Stimulated activated CD4-positive, alpha-beta T cell treated with anti-CD3 and anti-CD28 coated beads, Interleukin-15, amount 100 ng/mL, for 1 hour (primary cell): ENCODE results near the gene DTYMK.
A peak's percentile ranks its signal among the peaks of the same experiment; 100 is the strongest.

Experiments used
- DNase-seq, 2 donors: peaks; one replicate each; pipeline ENCODE4 v3.0.0-alpha.2; 2020; ENCODE audit warnings: low read depth in 1 of 2, low spot score in 1 of 2

DTYMK gene

DNA sequence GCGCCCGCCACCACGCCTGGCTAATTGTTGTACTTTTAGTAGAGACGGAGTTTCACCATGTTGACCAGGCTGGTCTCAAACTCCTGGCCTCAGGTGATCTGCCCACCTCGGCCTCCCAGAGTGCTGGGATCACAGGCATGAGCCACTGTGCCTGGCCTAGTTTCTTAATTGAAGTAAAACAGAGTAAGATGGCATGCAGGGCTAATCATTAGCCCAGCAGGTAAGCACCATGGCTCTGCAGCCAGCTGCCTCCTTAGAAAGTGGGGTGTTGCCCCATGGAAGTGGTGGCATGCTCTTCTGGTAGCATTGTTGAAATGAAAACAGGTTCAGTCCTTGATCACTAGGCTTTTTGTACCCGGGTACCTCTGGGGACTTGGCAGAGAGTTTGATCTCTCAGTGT, 36.7 kb downstream of the DTYMK start:
- DNase-seq: no peak

GRCh38 chr2:241649404-241649803, 37.2 kb downstream of the DTYMK start:
- no peak for DNase-seq

- no peak for DNase-seq
Observed at GRCh38 chr2:241648453-241648852, 38.2 kb downstream of the DTYMK start.

DNA sequence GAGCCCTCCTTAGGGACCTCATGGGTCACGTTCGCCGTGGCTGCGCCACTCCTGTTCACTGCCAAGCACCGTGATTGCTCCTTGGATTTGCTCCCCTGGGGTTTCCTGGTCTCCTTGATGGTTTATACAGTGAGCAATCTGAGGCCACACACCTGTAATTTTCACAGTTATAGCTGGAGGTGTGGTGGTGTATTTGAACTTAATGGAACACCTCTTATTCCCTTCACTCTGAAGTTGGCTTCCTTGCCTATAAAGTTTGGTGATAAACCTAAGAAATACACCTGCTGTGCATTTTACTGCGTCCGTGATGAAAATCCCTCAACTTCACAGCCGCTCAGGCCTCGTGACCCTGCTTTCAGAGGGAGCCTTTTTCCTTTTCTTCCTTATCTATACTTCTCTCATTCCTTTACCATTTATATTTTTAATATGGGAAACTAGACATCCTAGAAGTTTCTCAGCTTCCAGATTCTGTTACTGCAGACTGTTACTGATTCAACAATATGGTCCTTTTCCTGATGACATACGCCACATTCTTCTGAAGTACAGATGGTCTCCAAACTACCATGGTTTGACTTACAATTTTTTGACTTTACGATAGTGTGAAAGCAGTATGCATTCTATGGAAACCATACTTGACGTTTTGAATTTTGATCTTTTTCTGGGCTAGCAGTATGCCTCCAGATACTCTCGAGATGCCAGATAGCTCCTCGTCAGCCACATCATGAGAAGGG, 40.5 kb downstream of the DTYMK start:
- DNase-seq: no peak

DNA sequence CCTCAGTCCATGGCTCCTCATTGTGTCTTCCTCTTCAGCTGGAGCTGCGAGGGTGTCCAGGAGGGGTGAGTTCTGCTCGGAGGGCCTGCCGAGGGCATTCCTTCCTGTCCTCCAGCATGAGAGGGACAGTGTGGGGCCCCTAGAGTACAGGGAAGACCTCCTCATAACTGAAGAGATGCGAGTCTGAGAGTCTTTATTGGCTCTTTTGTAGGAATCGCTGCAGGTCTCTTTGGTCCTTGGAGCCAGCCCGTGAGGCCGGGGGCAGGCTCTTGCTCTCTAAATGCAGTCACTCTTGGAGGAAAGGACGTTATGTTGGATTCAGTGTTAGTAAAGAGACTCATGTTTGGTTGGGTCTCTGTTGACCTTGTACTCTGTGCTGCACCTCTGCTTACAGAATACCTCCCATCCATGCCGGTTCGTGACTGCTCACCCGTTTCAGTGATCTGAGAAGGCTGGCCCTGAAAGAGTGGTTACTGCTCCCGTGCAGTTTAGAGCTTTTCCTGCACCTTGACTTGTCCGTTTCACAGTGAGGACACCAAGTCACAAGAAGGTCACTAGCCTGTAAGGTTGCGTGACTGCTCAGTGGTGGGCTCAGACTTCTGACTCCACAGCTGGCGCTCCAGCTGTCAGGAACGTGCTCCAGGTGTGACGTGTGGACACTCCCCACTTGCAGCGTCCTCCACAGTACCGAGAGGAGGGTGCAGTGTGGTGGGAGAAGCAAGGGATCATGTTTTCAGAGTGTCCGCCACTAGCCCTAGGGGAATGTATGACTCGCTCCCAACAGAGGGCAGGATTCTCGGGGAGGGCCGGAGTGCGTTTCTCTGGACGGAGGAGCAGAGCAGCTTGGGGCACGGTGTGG, 41.3 kb downstream of the DTYMK start:
- no peak for DNase-seq

- DNase-seq: no peak
Observed at GRCh38 chr2:241641631-241642030, 45.0 kb downstream of the DTYMK start.

DNA sequence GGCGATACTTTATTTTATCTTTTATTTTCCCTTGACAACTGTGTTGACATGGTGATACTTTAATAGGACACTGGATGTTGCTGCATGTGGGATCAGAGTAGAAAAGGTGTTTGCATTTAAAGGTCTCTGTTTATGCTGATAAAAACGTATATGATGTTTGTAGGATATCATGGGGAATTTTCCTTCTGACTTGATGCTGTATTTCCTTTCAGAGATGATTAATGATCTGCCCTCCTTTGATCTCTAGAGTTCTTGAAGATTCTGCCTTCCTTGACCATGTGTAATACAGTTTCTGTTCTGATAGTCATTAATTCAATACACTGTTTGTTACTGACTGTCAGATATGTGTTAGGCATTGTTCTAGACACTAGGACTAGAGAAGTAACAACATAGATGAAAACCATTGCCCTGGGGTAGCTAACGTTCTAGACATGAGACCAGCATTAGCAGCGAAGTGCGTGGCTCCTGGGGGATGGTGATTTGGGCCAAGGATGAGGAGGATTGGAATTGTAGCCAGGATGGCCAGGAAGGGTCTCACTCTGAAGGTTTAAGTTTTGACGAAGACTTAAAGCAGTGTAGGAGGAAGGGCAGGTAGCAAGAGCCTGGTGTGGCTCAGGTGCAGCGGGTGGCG, 46.3 kb downstream of the DTYMK start:
- no peak for DNase-seq

DNA sequence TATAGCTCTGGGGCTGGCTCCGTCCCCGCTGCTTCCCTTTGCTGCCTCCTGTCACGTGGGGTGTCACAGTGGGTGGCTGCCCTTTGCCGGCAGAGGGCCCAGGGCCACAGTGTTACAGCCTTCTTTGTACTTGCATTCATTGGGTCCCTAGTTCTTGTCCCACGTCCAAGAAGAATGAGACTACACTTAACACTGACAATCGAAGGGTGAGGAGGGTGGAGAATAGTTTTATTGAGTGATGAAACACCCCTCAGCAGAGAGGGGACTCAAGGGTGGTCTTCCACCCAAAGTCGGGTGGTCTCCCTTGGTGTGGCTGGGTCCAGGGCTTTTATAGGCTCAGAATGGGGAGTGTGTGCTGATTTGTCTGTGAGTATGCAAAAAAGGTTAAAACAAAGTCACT, 47.2 kb downstream of the DTYMK start:
- DNase-seq: no peak

DNA sequence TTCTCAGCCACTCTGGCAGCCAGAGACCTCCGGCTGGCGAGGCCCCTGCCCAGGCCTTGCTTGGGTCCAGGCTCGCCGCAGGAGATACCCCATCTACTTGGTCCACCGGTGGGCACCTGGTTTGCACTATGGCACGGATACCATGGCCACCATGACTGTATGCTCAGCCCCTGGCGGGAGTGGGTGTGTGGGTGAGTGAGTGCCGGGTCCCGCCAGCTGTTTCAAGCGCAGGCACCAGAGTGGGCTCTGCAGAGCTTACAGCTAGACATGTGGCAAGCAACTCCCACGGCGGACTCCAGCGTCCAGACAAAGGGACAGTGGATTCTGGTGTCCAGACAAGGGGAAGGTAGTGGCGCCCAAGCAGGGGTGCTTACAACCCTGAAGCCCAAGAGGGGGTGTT, 47.7 kb downstream of the DTYMK start:
- no peak for DNase-seq

DNA sequence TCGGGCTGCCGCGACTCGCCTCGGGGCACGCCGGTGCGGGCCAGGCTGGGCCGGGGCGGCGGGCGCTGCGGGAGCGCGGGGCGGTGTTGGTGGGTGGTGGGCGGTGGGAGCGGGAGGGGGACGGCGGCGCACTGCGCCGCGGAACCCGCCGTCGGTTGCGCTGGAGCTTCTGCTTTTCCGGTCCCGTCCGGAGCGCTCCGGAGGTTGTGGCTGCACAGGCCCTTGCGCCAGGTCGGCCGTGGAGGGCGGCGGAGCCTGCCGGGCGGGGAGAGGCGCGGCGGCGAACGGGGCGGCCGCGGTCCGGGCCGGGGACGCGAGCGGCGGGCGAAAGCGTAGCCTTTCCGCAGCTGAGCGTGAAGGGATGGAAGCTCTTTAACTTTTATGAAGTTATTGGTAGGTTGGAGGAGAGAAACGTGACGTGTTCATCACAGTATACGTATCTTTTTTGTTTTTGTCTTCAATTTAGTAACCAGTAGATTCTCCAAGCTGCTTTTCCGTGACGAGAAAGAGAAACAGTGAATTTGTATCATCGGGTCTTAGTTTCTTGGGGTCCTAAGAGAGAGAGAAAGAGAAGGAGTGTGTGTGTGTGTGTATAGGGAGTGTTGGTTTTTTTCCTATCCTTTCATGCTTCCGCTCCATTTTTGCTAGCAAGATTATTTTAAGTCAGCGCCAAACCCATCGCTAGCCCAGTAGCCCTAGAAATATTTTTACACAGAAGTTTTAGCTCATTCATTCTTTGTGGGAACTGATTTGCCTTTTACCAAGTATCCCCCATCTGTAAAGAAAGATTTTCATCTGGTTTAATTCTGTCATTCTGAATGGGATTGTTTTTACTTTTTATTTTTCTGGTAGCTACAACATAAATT, 48.6 kb downstream of the DTYMK start:
- DNase-seq: no peak

GRCh38 chr2:241637018-241637794, 49.4 kb downstream of the DTYMK start, which contains the start of the genes ATG4B and THAP4:
Gene ATG4B, plus strand, starts transcription at chr2:241637693. Its CDS starts 22 bp downstream, at chr2:241637715.
Gene THAP4, minus strand, starts transcription at chr2:241637158. Its CDS starts 141 bp downstream, at chr2:241637017.
- peak; percentile 59 to 66 for DNase-seq

GRCh38 chr2:241636182-241637017, 50.2 kb downstream of the DTYMK start:
- DNase-seq: peak in 1 of 2 donors; percentile 20

- no peak for DNase-seq
Observed at GRCh38 chr2:241635756-241636155, 50.9 kb downstream of the DTYMK start.

DNA sequence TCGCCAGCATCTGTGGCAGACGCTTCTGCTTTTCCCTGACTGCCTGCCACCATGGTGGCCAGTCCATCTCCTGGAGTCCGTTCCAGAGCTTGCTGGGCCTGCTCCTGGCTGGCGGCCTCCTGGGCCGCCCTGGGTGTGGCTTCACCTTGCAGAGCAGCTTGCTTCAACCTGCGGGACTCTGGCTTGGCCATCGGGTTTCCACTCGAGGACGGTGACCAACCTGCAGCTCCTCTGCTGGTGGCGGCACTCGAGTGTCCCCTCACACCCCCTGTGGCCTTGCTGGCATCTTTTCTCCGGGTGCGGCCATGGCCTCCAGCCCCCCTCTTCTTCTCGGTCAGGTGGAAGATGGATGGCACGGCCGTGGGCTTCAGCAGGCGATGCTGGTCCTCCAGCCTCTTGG, 53.1 kb downstream of the DTYMK start:
- no peak for DNase-seq

DNA sequence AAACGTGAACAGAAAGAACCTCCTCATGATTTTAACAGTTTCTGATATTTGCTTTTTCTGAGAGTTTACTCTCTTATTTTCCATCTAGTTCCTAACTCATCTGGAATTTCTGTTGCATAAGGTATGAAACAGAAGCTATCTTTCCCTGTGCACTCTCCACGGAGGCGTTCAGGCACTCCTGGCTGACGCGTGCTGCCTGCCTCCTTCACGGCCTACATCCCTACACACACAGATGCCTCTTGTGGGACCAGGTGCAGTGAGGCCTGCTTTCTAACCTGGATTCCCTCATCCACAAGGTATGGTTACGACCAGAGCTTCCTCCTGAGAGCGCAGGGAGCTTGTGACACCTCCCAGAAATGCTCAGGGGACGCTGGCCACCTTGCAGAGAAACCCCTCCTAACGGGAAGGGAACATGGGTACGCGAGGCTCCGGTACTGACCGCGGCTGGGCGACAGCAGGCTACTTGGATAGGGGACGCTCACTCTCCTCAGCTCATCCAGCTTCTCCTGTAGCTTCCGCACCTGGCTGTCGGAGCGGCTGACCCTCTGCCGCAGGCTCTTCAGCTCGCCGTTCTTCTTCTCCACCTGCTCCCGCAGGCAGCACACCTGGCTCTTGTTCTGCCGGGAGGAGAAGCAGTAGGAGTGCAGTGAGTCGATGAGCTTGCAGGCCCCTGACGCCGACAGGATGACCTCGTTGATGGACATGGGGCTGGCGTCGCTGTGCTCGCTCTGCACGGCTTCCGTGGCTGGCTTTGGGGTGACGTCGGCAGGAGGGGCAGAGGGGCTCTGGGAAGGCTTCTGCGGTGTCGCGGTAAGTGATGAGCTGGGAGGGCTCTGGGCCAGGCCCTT, 53.9 kb downstream of the DTYMK start:
- no peak for DNase-seq

GRCh38 chr2:241629762-241630435, 56.7 kb downstream of the DTYMK start:
- no peak for DNase-seq

GRCh38 chr2:241627675-241628074, 58.9 kb downstream of the DTYMK start:
- DNase-seq: no peak
